Thoracic aorta (tissue), 2 donors: ENCODE data around the gene FGD2. TPM values are rescaled to one million over a fixed set of nuclear protein-coding genes. Genes with fewer than 3 reads are reported as not detected.

Source experiments
- ATAC-seq: fragments of 150-250 bp; one replicate; pipeline ENCODE4 v1.8.0; 2017; ENCODE audit warnings: low read depth; ENCODE audit not compliant: insufficient number of reproducible peaks, low FRiP score
- DNase-seq: peaks from one replicate; pipeline ENCODE4 v3.0.0-alpha.2; 2020; ENCODE audit warnings: low spot score
- H3K27ac ChIP-seq, 2 donors: fragments of 200-600 bp; sonication (generic); 1 replicate in 1 of 2; 2 replicates in 1 of 2; pipeline ENCODE4 v1.5.1; 2016; ENCODE audit warnings: mild to moderate bottlenecking in 2 of 2, moderate library complexity in 2 of 2
- H3K27me3 ChIP-seq: fragments of 200-600 bp; sonication (generic); replicated peaks from 2 replicates; pipeline ENCODE4 v1.6.0; 2016; ENCODE audit warnings: mild to moderate bottlenecking; ENCODE audit not compliant: insufficient read depth
- H3K36me3 ChIP-seq: fragments of 200-600 bp; sonication (generic); one replicate; pipeline ENCODE4 v1.5.1; 2016
- H3K4me1 ChIP-seq, 2 donors: fragments of 200-600 bp; sonication (generic); 1 replicate in 1 of 2; 2 replicates in 1 of 2; pipeline versions ENCODE4 v1.5.1 to v1.6.0; 2016; ENCODE audit warnings: low read depth in 2 of 2, mild to moderate bottlenecking in 1 of 2; ENCODE audit not compliant: control insufficient read depth in 1 of 2
- H3K4me3 ChIP-seq: fragments of 200-600 bp; sonication (generic); 2 replicates; pipeline ENCODE4 v1.5.1; 2016; ENCODE audit warnings: mild to moderate bottlenecking
- H3K9me3 ChIP-seq: fragments of 200-600 bp; sonication (generic); 2 replicates; pipeline ENCODE4 v1.5.1; 2016
- CTCF ChIP-seq: fragments of 200-600 bp; sonication (generic); IDR thresholded peaks from one replicate; pipeline ENCODE4 v1.5.1; 2019; ENCODE audit warnings: antibody characterized with exemption
- total RNA-seq, 2 donors: library from RNA; depleted of rRNA; stranded (reverse); fragments of >200 nt; gene quantifications; one replicate each; pipeline versions ENCODE4 v1.1.0 to v1.2.3, GENCODE V29; 2016

Gene FGD2
- total RNA-seq, 2 donors from 2014 or later = 27.5 to 52.5 TPM

DNA sequence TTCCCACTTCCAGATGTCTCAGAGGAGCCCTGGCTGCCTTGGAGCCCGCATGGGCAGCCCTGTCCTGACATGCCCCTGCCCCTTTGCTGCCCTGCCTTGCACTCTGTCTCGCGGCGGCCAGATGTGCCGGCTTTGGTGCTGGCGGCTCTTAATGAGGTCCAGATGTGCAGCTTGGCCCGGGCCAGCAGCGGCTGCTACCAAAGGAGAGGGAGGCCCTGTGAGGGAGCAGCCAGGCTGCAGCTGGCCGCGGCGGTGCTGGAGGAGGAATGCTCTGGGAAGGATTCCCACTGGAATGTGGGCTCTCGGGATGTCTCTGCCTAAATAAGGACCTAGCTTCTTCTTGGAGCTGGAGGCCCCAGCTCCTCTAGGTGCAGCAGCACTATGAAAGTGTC is 72.4 kb downstream of the FGD2 start:
- H3K9me3 ChIP-seq = no peaks in the 10 kb centered on the region
- peaks cover 3 to 10% of the 10 kb centered on the region in 2 donors for H3K4me1 ChIP-seq
- no peaks in the 10 kb centered on the region for H3K27me3 ChIP-seq
- peak overlapping the region in 1 of 2 donors; percentile 32 for H3K27ac ChIP-seq
- DNase-seq (no peak), ATAC-seq (peak; percentile 21)
- TF ChIP-seq CTCF = no peak
- H3K36me3 ChIP-seq = no peaks in the 10 kb centered on the region
- H3K4me3 ChIP-seq = peak overlapping the region; percentile 52

Other genes with a start within 250 kb of the FGD2 start
- gene CPNE5, start 166.2 kb upstream of the FGD2 start, total RNA-seq = 1 to 10 TPM in 1 of 2 donors, under 1 TPM in 1; 0.85 to 1.6 TPM
- gene PPIL1, start 130.9 kb upstream of the FGD2 start, total RNA-seq = 10 to 100 TPM; 12.0 to 12.9 TPM
- gene C6orf89, start 119.7 kb upstream of the FGD2 start, total RNA-seq = 10 to 100 TPM; 53.6 to 60.9 TPM
- gene PI16, start 50.9 kb upstream of the FGD2 start, total RNA-seq = 10 to 100 TPM; 44.3 to 89.7 TPM
- 100 to 1,000 TPM; 237 to 273 TPM for gene MTCH1, start 19.5 kb upstream of the FGD2 start, total RNA-seq
- 10 to 100 TPM; 28.8 to 53.6 TPM for gene PIM1, start 164.5 kb downstream of the FGD2 start, total RNA-seq